ENCODE measurements around the gene TMEM63A.

DNA sequence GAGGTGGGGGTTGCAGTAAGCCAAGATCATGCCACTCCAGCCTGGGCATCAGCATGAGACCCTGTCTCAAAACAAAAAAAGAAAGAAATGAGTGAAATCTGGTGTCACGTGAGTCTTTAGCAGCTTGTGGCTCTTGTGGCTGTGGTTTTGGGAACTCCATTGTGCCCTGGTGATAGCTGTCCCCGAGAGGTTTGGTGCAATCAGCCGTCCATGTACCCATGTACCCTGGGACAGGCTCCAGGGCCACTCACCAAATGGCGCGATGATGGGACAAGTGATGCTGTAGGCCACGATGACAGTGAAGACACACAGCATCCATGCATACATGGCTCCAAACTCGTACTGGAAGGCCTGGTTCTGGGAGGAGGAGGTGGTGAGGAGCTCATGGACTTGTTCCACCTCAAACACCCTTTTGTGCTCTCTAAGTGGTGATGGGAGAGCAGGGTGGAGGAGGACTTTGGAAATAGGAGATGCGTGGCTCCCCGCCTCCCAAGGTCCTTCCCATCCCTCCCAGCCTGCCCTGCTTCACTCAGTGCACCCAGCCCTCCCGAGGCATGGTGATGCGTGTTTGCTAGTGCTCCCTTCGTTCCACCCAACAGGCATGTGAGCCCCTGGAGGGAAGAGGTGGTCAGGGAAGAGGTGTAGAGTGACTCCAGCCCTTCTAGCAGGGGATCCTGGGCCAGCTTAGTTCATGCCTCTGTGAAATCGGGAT lies 29.6 kb downstream of the TMEM63A start:
- TF ChIP-seq CTCF (IDR thresholded peaks at IDR 0.05) (no peak), ZFX (IDR thresholded peaks at IDR 0.05; ENCODE audit: borderline replicate concordance) (no peak)
